GM10266 (cell line): Measurements from ENCODE around the gene SSH2.

ENCODE experiments used
- DNase-seq: peaks from one replicate; pipeline ENCODE4 v3.0.0; 2012; ENCODE audit errors: extremely low spot score
- CTCF ChIP-seq: IDR thresholded peaks from 2 replicates; pipeline ENCODE4 v1.5.1; 2012; ENCODE audit warnings: mild to moderate bottlenecking, low read depth; ENCODE audit not compliant: control insufficient read depth, insufficient read depth; ENCODE audit errors: missing control alignments

The SSH2 gene

GRCh38 chr17:29763273-29763672 is 166.8 kb downstream of the SSH2 start:
- TF ChIP-seq CTCF: no peak
- no peak for DNase-seq

- no peak for TF ChIP-seq CTCF
- peak; percentile 94 for DNase-seq
Observed at GRCh38 chr17:29761040-29761761, 168.8 kb downstream of the SSH2 start.

- TF ChIP-seq CTCF: no peak
- DNase-seq: peak; percentile 36
Observed at GRCh38 chr17:29760279-29761039, 169.6 kb downstream of the SSH2 start.

DNA sequence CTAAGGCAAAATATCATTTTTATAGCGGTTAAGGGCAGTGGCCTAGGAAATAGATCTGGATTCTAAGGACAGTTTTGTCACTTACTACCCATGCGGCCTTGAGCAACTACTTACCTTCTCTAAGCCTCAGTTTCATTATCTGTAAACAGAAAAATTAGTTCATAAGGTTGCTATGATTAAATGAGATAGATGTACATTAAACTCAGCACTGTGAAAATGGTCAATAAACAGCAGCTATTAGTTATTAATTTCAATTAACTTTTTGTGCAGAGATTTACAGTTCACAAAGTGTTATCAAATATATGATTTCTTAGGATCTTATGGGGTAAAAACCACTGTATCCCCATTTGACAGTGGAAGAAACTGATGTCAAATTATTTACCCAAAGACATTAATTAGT is 171.8 kb downstream of the SSH2 start:
- DNase-seq: no peak
- TF ChIP-seq CTCF: no peak

DNA sequence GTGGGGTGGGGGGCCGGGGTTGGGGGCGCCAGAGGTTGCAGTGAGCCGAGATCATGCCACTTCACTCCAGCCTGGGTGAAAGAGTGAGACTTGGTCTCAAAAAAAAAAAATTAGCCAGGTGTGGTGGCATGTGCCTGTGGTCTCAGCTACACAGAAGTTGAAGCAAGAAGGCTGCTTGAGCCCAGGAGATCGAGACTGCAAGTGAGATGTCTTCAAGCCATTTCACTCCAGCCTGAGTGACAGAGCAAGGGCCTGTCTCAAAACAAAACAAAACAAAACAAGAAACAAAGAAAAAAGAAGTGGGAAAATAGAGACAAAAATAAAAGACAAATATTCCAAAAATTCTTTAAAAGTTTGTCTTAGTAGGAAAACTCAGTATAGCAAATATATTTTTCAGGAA is 172.2 kb downstream of the SSH2 start:
- TF ChIP-seq CTCF: no peak
- no peak for DNase-seq

- no peak for DNase-seq
- no peak for TF ChIP-seq CTCF
Observed at GRCh38 chr17:29753845-29754439, 176.1 kb downstream of the SSH2 start.
